Activated naive CD8-positive, alpha-beta T cell treated with anti-CD3 and anti-CD28 coated beads, Interleukin-2, amount 50 U/mL, for 24 hours (primary cell): Measurements from ENCODE around the gene MUC21.

ENCODE experiments used
- ATAC-seq: fragments of 150-1000 bp; cut with Tn5 transposase; one replicate; pipeline ENCODE4 v1.10.0; 2021
- DNase-seq: peaks from one replicate; pipeline ENCODE4 v3.0.0; 2021
- H3K27ac Mint-ChIP-seq: one replicate; pipeline ENCODE4 v1.8.0; 2021; ENCODE audit warnings: mild to moderate bottlenecking, mixed read lengths
- H3K27me3 Mint-ChIP-seq: one replicate; pipeline ENCODE4 v1.8.0; 2021; ENCODE audit warnings: mixed read lengths
- H3K36me3 Mint-ChIP-seq: one replicate; pipeline ENCODE4 v1.8.0; 2021; ENCODE audit warnings: low read depth, mixed read lengths
- H3K4me1 Mint-ChIP-seq: one replicate; pipeline ENCODE4 v1.8.0; 2021; ENCODE audit warnings: mixed read lengths
- H3K4me3 Mint-ChIP-seq: one replicate; pipeline ENCODE4 v1.8.0; 2021; ENCODE audit warnings: mild to moderate bottlenecking, moderate library complexity, mixed read lengths
- H3K9me3 Mint-ChIP-seq: one replicate; pipeline ENCODE4 v1.8.0; 2021; ENCODE audit warnings: mixed read lengths

MUC21 gene

GRCh38 chr6:31038559-31038958 lies 55.0 kb downstream of the MUC21 start:
- ATAC-seq (no peak), DNase-seq (no peak)
- H3K4me1 Mint-ChIP-seq, result peaks cover 7% of the 10 kb centered on the region
- H3K4me3 Mint-ChIP-seq, result no peak overlapping the region
- H3K36me3 Mint-ChIP-seq, result no peaks in the 10 kb centered on the region
- H3K9me3 Mint-ChIP-seq, result no peaks in the 10 kb centered on the region
- no peak overlapping the region for H3K27ac Mint-ChIP-seq
- H3K27me3 Mint-ChIP-seq, result peaks cover 13% of the 10 kb centered on the region
